Fibroblast of skin of right biceps (primary cell): ENCODE results near the gene CCDC85C.
A peak's percentile ranks its signal among the peaks of the same experiment; 100 is the strongest.

ENCODE experiments used
- DNase-seq: peaks from one replicate; pipeline ENCODE4 v3.0.0-alpha.2; 2013

Gene CCDC85C

DNA sequence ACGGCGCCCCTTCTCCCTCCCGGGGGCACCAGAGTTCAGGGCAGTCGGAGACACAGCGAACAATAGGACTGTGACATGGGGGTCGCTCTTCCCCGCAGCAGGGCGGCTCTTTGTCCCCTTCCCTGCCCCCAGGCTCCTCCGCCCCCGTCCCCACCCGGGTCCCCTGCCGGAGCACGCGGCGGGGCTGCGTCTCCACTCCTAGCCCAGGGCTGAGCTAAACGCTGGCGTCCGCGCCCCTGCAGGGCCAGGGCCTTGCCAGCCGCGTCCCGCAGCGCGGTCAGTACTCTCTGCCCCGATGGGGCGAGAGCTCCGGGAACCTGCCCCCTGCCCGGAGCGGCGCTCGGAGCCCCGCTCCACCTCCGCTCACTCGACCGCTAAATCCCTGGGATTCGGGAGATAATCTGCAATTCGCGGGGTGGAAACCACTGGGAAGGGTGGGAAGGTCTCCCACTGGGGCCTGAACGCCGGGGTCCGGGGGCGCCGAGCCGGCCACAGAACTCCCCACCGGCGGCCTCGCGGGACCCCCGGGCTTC, 825 bp upstream of the CCDC85C start:
- no peak for DNase-seq

DNA sequence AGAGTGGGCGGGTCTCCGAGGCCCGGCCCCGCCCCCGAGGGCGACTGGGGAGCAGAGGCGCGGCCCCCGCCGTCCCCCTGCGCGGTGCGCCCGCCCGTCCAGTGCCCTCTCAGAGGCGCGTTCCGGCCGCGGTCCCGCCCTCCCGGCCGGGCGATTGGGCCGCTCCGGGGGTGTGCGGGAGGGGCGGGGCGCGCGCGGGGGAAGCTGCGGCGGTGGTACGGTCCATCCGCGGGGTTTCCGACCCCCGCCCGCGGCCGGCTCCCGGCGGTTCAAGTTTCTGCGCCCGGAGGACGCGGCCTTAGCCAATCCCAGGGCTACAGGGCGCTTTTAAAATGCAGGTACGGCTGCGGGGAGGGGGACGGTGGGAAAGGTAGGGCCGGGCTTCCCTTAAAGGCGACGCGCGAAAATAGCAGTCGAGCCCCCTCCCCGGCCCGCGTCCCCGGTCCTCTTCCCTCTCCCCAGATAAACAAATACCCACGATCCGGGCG, 315 bp upstream of the CCDC85C start:
- DNase-seq, result peak; percentile 98

DNA sequence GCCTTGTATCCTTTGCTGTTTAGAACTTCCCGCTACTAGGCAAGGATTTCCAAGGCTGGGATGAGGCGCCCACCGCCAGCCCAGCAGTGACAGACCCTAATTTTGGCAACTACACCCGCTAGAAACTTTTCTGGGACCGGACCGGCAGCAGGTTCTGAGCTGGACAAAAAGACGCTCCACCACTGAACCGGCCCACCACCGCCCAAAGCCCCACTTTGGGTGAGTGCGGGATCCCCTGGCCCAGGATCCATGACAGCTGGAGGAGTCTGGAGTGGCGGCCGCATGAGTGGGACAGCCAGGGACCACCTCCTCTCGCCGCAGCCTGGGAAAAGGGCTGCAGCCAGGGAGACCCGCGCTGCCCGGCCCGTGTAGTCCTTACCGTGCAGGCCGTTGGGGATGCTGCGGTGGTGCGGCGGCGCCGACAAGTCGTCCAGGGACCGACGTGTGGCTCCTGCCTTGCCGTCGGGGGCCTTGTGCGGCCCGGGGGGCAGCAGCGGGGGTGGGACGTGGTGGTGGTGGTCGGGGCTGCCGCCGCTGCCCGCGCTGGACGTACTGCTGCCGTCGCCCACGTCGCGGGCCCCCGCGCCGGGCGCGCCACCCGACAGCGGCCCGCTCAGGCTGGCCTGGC, 1.1 kb downstream of the CCDC85C start:
- DNase-seq, result no peak

DNA sequence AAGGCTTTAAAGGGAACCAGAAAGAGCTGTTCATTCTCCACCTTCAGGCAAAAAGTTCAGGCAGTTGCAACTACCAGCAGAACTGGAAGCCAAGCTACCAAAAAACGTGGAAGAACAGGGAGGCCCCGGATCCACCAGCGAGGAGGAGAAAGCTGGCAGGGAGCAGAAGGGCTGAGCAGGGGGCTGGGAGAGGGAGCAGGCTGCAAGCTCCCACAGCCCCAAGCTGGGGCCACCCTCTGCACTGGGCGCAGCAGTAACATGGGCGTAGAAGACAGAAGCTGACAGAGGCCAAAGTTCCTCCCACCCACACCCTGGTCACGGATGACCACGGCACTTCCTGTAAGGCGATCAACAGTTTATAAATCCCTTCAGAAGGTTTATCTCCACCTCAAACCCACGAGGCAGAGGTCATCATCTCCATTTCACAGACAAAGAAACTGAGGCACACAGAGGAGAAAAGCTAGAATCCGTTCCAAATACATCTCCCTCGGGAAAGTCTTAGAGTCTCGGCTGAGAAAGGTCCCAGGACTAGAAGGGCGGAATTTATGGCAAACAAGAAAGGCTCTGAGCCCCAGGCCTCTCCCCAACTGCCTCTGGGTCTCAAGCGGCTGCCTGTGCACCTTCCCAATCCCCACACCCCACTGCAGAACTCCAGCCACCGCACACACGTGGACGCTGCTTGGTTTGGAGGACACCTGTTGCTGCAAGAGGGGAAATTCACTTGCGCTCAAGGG, 1.8 kb downstream of the CCDC85C start:
- DNase-seq, result peak; percentile 22

DNA sequence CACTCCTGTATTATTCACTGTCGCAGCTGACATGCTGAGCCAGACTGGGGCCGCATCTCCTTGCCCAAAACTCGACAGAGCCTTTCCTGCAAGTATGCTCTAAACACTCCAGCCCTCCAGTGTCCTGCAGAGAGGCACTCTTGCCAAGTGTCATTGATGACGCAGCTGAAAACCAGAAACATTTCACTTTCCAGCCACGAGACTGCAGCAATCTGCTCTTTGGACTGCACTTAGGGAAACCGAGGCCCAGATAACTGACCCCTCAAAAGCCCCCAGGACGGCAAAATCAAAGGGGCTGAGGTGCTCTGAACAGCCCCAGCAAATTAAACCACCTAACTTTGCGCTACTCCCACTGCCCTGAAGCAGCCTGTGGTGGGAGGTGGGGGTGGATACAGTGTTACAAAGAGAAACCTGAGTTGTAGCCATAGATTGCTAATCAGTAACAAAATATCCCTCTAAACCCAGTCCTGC, 2.6 kb downstream of the CCDC85C start:
- DNase-seq, result no peak

DNA sequence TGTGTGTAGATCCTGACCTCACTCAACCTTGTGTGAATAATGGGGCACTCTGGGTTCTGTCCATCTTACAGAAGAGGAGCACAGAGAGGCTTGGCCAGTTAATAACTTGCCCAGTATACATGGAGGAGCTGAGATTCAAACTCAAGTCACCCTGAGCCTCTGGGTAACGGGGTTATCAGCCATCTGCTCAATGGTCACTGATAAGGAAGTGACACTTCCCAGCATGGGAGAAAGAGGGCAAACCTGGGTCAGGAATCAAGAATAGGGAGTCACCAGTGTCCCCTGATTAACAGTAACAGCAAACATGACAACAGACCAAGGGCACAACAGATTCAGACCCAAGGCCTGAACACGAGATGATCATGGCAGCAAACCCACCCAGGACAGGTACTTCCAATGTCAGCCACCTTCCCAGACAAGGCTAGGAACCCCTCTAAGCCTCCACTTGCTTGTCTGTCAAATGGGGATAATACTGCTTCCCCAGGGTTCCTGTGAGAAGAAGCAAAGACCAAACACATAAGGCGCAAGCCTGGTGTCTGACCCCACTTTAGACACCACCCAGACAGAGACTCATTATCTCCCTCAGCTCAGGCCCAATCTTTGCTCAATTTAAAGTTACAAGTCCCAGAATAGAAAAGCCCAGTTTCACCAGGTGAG, 3.6 kb downstream of the CCDC85C start:
- DNase-seq, result no peak

DNA sequence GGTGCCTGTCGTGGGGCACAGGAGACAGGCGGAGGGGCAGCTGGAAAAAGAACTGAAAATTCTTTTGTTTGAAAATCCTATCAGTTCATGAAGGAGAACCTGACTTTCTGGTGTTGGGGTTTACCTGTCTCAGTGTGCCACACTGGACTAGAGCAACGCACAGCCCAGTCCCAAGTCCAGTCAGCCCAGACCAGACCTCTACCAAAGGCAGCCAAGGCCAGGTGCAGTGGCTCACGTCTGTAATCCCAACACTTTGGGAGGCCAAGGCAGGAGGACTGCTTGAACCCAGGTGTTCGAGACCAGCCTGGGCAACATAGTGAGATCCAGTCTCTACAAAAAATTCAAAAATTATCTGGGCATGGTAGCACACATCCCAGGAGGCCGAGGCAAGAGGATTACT, 4.6 kb downstream of the CCDC85C start:
- DNase-seq, result no peak

DNA sequence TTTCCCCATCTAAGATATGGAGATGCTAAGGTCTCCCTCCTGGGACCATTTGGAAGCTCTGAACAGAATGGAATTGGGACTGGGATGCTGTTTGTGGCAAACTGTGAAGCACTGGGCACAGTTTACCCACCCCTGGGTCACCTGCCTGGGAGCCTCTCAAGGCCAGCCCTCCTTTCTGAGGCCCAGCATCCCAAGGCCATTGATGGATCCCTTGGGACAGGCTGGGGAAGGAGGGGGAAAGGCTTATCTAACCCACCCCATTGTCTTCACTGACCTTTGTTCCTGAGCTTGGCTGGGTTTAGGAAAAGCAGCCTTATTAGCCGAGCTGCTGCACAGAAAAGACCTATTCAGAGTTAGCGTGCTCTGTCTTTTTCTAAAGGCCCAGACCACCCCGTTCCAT, 5.2 kb downstream of the CCDC85C start:
- no peak for DNase-seq

DNA sequence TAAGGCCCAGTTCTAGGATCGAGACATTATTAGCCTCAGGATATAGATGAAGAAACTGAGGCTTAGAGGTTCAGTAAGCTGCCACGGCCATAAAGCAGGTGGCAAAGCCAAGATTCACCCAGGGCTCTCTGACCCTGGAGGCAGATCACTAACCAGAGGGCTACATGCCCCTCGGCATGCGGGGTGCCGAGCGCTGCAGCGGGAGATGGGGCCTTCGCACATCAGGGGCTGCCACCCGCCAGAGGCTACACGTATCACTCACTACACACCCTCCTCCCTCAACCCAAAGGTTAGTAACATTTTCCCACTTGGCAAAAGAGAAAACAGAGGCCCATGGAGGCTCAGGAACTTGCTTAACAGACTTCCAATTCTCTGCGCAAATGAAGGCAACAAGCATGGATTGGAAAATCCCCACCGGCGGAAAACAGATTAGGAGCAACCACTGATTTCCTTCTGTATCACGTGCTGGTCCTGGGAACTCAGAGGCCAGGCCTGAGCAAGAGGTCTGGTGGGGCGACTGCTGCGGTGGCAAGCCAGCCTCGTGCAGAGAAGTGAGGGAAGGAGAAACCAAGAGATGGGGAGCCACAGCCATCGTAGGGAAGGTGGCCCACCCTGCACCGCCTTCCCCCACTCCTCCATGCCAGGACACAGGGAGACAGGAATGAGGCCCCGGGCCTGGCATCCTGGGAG, 6.0 kb downstream of the CCDC85C start:
- no peak for DNase-seq

DNA sequence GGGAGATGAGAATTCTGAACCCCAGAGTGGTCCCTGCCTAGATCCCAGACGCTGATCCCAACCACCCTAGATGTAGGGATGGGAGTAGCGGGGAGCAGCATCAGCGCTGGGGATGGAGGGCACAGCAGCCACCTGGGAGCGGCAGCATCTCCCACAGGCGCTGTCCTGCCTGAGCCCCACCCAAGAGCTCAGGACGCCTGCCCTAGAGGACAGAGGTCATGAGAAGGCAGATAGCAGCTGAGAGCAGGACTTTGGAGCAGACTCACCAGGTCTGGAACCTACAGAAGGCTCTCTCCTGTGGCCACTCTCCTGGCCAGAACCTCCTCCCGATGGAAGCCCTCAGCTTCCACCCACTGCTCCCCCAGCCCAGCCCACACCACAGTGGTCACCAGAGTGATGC, 7.2 kb downstream of the CCDC85C start:
- no peak for DNase-seq

DNA sequence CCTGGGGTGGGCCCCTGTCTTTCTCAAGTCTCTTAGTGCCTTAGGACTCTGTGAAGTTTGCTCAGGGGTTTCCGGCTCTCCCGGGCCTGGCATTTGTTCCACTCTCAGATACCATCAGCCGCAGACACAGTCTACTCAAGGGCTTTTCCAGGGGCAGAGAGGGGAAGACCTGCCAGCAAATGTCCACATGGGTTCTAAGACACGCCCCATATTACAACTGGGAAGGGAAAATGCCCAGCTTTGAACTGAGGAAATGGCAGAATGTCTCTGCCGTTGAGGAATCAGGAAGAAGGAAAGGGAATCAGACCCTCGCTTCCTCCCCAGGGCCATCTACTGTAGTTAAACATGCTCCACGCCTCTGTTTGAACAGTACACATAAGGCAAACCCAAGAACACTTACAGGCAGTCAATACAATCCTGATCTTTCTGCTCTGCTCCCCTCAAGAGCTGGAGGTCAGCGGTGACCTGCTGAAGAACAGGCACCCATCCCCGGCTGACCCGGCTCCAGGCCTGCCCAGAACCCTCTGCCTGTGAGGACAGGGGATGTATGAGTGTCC, 7.9 kb downstream of the CCDC85C start:
- no peak for DNase-seq

DNA sequence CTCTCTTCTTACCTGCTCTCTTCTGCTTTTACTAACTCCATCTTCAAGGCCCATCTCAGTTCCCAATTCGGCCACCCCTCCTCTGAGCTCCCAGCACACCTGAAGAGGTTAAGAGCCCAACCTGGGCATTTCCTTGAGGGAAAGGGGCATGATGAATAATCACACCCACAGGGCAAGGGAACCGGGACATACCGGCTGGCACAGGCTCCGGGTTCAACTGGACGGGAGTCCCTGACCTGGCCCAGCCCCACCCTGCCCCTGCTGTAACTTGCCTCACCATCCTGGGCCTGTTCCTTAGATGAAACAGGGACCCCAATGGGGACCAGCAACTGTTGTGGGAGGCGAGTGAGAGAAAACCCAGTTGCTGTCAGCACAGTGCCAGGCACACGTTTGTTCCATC, 8.5 kb downstream of the CCDC85C start:
- DNase-seq, result no peak

DNA sequence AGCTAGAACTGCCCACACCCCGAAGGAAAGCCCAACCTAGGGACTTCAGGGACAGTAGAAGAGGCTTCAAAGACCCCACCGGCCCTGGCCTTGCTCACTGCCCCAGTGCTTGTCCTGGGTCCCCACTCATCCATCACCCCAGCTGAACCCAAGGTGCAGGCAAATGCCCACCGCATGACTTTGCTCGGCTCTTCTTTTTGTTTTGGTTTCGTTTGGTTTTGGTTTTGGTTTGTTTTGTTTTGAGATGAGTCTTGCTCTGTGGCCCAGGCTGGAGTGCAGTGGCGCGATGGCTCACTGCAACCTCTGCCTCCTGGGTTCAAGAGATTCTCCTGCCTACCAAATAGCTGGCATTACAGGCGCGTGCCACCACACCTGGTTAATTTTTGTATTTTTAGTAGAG, 9.0 kb downstream of the CCDC85C start:
- DNase-seq, result no peak

DNA sequence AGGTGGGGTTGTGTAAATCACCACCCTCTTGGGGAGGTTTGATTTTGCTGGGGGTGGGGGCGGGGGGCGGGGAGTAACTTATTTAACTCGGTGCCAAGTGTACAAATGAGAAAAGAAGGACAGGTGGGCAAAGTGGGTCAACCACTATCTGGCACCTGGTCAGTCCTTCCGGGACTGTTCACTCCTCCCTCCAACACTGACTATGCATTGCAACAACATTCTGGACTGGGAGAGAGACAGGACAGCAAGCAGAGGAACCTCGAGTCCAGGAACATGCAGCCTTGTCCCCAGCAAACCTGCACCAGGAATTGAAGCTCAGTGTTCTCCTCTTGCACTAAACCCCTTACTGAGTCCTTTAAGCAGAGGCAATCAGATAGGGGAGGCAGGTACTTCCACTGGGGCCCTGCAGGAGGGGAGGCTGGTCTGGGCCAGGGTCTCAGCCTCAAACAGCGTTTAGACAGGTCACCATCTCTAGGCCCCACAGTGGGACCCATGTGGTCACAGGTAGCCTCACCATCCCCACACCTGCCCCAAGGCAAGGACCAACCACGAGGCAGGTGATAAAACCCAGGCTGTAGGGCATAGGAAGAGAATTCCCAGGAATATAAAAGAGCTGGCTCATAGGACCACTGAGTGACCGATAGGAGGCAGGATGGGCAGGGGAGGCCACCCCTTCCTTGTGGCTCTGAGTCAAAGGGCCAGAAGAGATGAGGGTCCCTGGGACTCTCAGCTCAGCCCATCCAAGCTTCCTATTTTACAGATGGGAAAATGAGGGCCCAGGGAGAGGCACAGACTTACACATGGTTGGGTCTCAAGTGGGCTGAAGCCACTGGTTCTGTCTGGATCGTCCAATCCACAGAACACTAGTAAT, 9.8 kb downstream of the CCDC85C start:
- DNase-seq, result no peak

DNA sequence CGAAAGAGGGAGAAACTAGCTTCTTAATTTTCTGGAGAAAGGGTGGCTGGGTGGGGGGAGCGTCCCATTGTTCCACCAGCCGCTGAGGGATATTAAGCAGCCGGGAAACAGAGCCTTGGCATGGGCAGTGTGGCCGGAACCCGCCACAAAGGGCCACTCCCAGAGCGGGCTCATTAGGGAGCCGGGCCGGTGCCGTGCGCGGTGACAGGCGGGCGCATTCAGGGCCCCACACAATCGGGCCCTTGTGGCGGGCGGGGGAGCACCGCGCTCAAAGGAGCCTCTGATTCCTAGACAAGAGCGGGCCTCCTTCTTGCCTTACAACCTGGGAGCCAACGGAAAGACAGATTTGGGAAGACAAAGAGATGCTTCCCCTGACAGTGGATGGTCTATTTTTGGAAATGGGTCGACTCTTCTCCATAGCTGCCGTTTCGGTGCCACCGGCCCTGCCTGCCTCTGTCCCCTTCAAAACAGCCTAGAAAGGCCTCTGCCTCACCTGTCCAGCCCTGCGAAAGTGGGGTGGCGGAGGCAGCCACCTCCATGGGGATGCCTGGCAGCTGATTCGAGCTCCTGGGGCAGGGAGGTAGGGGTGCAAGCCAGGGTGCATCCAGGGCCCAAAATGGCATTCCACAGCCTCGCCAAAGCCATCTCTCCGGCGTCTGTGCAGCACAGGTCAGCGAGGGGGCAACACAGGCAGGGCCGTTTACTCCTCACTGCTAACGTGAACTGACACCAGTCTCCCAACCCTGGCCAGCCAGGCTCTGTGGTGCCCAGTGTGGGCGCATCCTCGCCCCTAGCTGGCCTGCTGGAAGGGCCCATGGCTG, 10.9 kb downstream of the CCDC85C start:
- no peak for DNase-seq

DNA sequence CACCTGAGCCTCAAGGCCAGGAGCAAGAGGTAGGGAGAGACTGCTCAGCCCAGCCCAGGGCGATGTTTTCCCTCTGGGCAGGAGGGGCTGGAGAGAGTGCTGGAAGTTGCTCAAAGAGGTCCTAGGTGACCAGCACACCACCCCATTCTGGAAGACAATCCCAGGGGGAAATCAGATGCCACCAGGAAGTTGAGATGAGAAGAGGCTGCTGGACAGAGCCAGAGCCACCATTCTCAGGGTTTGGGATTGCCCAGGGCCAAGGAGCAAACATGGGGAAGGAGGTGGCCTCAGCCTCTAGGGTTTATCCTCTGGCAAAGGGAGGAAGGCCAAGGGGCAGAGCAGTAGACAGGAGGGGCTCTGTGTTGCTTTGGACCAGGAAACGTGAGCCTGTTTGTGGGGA, 11.6 kb downstream of the CCDC85C start:
- DNase-seq, result no peak

DNA sequence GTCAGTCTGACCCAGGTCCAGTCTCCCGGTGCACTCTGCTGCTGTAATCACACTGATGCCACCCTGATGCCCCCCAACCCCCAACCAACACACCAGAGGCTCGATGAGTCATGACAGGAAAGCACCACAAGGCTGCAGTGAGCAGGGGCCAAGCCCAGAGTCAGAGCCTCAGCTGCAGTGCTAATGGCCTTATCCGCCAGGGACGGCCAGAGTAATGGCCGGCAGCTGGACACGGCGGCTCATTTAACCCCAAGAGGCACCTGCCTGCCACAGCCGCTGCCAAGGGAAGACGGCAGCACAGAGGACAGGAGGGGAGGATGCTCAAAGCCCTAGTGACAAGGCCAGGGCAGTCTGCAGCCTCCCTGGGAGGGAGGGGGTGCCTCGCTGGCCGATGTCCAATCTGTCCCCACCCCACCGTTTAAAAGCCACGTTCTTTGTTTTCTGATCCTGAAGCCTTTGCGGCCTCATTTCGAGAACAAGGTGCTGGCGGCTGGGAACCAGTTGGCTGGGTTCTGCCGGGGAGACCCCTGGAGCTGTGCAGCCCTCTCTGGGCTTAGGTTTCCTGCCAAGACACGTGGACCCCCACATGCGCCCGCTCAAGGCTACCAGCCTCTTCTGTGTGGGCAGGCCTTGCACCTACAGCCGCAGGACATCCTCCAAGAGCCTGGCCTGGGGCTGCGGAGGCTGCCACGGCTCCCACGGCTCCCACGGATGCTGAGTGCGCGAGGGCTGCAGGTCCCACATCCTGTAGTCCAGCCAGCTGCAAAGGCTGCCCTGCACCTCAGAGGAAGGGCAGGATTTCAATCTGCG, 13.1 kb downstream of the CCDC85C start:
- DNase-seq, result peak; percentile 60

DNA sequence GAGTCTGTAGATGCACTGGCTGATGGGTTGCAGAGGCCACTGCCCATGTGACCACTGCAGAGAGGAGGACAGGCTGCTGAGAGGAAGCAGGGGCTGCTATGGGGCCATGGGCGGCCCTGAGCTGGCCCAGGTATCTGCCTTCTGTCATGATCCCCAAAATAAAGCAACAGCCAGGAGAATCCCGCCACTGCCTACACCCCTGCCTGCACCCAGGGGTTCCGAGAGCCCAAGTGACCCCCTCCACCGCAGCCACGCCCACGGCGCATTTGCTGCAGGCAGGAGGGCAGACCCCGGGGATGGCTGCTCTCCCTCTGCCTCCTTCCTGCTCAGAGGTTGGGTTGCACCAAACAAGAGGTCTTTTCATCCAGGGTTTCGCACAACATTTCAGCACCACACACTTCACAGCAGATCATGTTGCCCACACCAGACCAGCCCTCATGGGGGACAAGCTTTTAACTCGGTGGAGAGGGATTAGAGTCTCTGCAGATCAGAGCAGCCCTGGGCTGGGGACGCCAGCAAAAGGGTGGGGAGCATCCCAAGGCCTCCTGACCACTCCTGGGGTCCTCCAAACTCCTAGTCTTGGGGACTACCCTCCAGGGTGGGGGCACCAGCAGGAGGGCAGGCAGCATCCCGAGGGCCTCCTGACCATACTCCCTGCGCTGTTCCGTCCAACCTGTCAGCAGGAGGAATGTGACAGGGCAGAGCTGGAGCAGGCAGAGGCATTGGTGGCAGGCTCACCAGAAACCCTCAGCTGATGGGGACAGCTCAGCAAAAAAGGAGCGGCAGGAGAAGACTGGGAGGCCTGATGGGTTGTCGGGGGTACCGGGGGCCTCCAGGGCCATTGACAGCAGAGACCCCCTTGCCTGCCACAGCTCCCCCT, 14.1 kb downstream of the CCDC85C start:
- no peak for DNase-seq

DNA sequence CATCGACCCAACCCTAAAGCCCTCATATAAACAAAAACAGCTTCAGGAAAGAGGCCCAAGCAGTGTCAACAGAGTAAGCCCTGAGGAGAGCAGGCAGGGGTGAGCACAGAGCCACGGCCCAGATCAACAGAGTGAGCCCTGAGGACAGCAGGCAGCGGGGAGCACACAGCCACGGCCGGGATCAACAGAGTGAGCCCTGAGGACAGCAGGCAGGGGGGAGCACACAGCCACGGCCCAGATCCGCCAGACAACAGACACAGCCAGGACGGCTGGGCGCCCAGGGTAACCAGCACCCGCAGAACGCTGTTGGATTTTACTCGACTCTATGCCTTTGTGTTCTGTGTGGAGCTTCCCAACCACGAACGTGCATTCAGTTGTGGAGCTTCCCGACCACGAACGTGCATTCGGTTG, 15.0 kb downstream of the CCDC85C start:
- DNase-seq, result no peak
